MM.1S (cell line): ENCODE data around the gene F10.

ENCODE experiments used
- DNase-seq: peaks from one replicate; pipeline ENCODE4 v3.0.0-alpha.2; 2015
- H2AFZ ChIP-seq: fragments of 300-600 bp; sonication (generic); 2 replicates; pipeline ENCODE4 v1.6.0; 2016; ENCODE audit warnings: antibody characterized with exemption, low read length
- H3F3A ChIP-seq: fragments of 300-600 bp; sonication (generic); 2 replicates; pipeline ENCODE4 v1.6.1; 2016; ENCODE audit warnings: mild to moderate bottlenecking, antibody characterized with exemption, low read length, moderate library complexity, mixed read lengths; ENCODE audit not compliant: insufficient read depth
- H3K27ac ChIP-seq: fragments of 300-600 bp; sonication (generic); 2 replicates; pipeline ENCODE4 v1.5.1; 2016; ENCODE audit warnings: mild to moderate bottlenecking, low read length
- H3K27me3 ChIP-seq: fragments of 300-600 bp; sonication (generic); replicated peaks from 2 replicates; pipeline ENCODE4 v1.6.0; 2016; ENCODE audit warnings: low read length; ENCODE audit not compliant: insufficient read depth
- H3K36me3 ChIP-seq: fragments of 300-600 bp; sonication (generic); replicated peaks from 2 replicates; pipeline ENCODE4 v1.6.1; 2016; ENCODE audit warnings: mild to moderate bottlenecking, low read length, mixed read lengths; ENCODE audit not compliant: insufficient read depth
- H3K4me1 ChIP-seq: fragments of 300-600 bp; sonication (generic); 2 replicates; pipeline ENCODE4 v1.6.1; 2016; ENCODE audit warnings: low read length, mixed read lengths
- H3K4me2 ChIP-seq: fragments of 300-600 bp; sonication (generic); 2 replicates; pipeline ENCODE4 v1.6.0; 2016; ENCODE audit warnings: low read depth, low read length
- H3K4me3 ChIP-seq: fragments of 300-600 bp; sonication (generic); 2 replicates; pipeline ENCODE4 v1.5.1; 2016; ENCODE audit warnings: low read length, mixed read lengths
- H3K79me2 ChIP-seq: fragments of 300-600 bp; sonication (generic); 2 replicates; pipeline ENCODE4 v1.6.1; 2016; ENCODE audit warnings: mixed run types, low read length, mixed read lengths
- H3K9ac ChIP-seq: fragments of 300-600 bp; sonication (generic); 2 replicates; pipeline ENCODE4 v1.6.1; 2016; ENCODE audit warnings: low read length, mixed read lengths
- H3K9me2 ChIP-seq: fragments of 300-600 bp; sonication (generic); replicated peaks from 2 replicates; pipeline ENCODE4 v1.6.1; 2016; ENCODE audit warnings: mild to moderate bottlenecking, low read length, mixed read lengths; ENCODE audit not compliant: insufficient read depth
- H3K9me3 ChIP-seq: fragments of 300-600 bp; sonication (generic); replicated peaks from 2 replicates; pipeline ENCODE4 v1.6.1; 2016; ENCODE audit warnings: mild to moderate bottlenecking, low read length, mixed read lengths; ENCODE audit not compliant: insufficient read depth
- H4K20me1 ChIP-seq: fragments of 300-600 bp; sonication (generic); 2 replicates; pipeline ENCODE4 v1.6.1; 2016; ENCODE audit warnings: mild to moderate bottlenecking, low read length, moderate library complexity, mixed read lengths; ENCODE audit not compliant: insufficient read depth
- EZH2 ChIP-seq: fragments of 300-600 bp; sonication (generic); optimal IDR thresholded peaks from 2 replicates; pipeline ENCODE3; 2017; ENCODE audit warnings: low read depth, mild to moderate bottlenecking, antibody characterized with exemption, low read length, mixed read lengths
- EZH2phosphoT487 ChIP-seq: fragments of 300-600 bp; sonication (generic); IDR thresholded peaks from 2 replicates; pipeline ENCODE4 v1.6.1; 2018; ENCODE audit warnings: antibody characterized with exemption, low read length
- TF ChIP-seq, protein P1 (sequence below): fragments of 300-600 bp; sonication (generic); IDR thresholded peaks from 2 replicates; pipeline ENCODE4 v1.5.1; 2016; ENCODE audit warnings: antibody characterized with exemption, low read length, mixed read lengths

F10 gene

DNA sequence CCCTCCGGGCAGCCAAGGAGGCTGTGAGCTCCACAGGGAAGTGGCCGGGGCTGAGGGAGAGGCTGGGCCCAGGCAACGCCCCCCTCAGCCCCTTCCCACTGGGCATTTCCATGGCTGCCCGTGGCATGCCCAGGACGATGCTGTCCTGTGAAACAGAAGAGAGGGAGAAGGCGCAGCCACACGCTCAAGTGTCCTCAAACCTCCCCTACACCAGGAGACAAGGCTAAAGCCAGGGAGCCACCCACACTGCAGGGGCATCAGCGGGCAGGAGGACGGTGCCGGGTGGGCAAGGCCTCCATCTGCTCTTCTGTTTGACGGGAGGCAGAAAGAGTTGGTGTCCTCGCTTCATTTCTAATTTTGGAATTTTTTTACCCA is 21.6 kb downstream of the F10 start:
- no peak overlapping the region for H3K4me3 ChIP-seq
- no peaks in the 10 kb centered on the region for H3K36me3 ChIP-seq
- no peak overlapping the region for H3K9ac ChIP-seq
- H3K27me3 ChIP-seq: peaks cover 70% of the 10 kb centered on the region
- DNase-seq: no peak
- TF ChIP-seq EZH2 (no peak), EZH2phosphoT487 (no peak)
- TF ChIP-seq, protein P1, sequence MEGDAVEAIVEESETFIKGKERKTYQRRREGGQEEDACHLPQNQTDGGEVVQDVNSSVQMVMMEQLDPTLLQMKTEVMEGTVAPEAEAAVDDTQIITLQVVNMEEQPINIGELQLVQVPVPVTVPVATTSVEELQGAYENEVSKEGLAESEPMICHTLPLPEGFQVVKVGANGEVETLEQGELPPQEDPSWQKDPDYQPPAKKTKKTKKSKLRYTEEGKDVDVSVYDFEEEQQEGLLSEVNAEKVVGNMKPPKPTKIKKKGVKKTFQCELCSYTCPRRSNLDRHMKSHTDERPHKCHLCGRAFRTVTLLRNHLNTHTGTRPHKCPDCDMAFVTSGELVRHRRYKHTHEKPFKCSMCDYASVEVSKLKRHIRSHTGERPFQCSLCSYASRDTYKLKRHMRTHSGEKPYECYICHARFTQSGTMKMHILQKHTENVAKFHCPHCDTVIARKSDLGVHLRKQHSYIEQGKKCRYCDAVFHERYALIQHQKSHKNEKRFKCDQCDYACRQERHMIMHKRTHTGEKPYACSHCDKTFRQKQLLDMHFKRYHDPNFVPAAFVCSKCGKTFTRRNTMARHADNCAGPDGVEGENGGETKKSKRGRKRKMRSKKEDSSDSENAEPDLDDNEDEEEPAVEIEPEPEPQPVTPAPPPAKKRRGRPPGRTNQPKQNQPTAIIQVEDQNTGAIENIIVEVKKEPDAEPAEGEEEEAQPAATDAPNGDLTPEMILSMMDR: no peak
- no peaks in the 10 kb centered on the region for H4K20me1 ChIP-seq
- no peak overlapping the region for H2AFZ ChIP-seq
- no peak overlapping the region for H3K27ac ChIP-seq
- 0 out of 2 replicates have a peak, but pooled peaks cover 4% of the 10 kb centered on the region for H3K4me1 ChIP-seq
- no peaks in the 10 kb centered on the region for H3K9me2 ChIP-seq
- no peaks in the 10 kb centered on the region for H3K79me2 ChIP-seq
- no peaks in the 10 kb centered on the region for H3K9me3 ChIP-seq
- H3K4me2 ChIP-seq: no peak overlapping the region
- H3F3A ChIP-seq: no peaks in the 10 kb centered on the region

DNA sequence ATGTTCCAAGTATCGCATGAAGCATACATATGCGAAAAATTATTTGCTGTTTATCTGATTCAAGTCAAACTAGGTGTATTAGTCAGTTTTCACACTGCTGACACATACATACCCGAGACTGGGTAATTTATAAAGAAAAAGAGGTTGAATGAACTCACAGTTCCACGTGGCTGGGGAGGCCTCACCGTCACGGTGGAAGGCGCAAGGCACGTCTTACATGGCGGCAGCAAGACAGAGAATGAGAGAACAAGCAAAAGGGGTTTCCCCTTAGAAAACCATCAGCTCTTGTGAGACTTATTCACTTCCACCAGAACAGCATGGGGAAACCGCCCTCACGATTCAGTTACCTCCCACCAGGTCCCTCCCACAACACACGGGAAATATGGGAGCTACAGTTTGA is 22.9 kb downstream of the F10 start:
- H3K27me3 ChIP-seq: peaks cover 72% of the 10 kb centered on the region
- 0 out of 2 replicates have a peak, but pooled peaks cover 4% of the 10 kb centered on the region for H3K4me1 ChIP-seq
- H3K36me3 ChIP-seq: no peaks in the 10 kb centered on the region
- H3K27ac ChIP-seq: no peak overlapping the region
- H3F3A ChIP-seq: no peaks in the 10 kb centered on the region
- TF ChIP-seq EZH2 (no peak), EZH2phosphoT487 (no peak)
- TF ChIP-seq, protein P1: no peak
- no peaks in the 10 kb centered on the region for H3K9me3 ChIP-seq
- H2AFZ ChIP-seq: no peak overlapping the region
- H4K20me1 ChIP-seq: no peaks in the 10 kb centered on the region
- no peak overlapping the region for H3K4me2 ChIP-seq
- H3K79me2 ChIP-seq: no peaks in the 10 kb centered on the region
- DNase-seq: no peak
- no peaks in the 10 kb centered on the region for H3K9me2 ChIP-seq
- H3K4me3 ChIP-seq: no peak overlapping the region
- no peak overlapping the region for H3K9ac ChIP-seq

DNA sequence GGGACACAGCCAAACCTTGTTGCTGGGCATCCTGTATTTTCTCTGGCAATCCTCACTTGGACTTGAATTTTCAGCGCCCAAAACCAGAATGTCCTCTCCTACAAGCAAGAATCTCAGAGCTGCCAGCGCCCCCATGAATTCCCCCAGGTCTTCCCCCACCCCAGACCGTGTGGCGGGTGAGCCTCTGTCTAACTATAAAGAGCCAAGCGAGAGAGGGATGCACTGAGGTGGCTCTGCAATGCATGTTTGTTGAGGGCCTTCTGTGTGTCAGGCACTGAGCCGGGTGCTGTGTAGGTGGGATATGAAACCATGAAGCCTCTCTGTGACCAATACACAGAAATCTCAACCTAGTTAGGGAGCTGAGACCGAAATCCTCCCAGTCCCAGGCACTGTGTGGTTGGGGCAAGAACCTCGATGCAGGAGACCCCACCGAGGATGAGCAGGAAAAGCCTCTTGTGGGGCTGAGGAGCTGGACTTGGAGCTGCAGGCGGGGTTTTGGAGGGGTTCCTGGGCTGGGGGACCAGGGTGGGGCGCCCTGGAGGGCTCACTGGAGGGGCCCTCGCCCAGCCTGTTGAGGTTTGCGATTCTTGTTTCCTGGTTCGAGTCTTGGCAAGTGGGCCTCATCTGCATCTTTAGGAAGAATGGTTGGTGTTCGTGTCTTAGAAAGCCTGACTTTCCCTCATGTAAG is 23.5 kb downstream of the F10 start:
- Histone ChIP-seq H3F3A (no peaks in the 10 kb centered on the region), H3K9me3 (no peaks in the 10 kb centered on the region), H2AFZ (peak overlapping the region; percentile 29), H3K9ac (no peak overlapping the region), H3K36me3 (no peaks in the 10 kb centered on the region), H3K27ac (no peak overlapping the region), H3K79me2 (no peaks in the 10 kb centered on the region), H3K9me2 (no peaks in the 10 kb centered on the region), H4K20me1 (no peaks in the 10 kb centered on the region), H3K27me3 (peaks cover 72% of the 10 kb centered on the region), H3K4me3 (no peak overlapping the region), H3K4me1 (0 out of 2 replicates have a peak, but pooled peaks cover 4% of the 10 kb centered on the region), H3K4me2 (peak overlapping the region; percentile 61)
- TF ChIP-seq EZH2: no peak
- TF ChIP-seq EZH2phosphoT487: no peak
- TF ChIP-seq, protein P1: no peak
- no peak for DNase-seq
